ENCODE measurements around the gene LAMA2.

DNA sequence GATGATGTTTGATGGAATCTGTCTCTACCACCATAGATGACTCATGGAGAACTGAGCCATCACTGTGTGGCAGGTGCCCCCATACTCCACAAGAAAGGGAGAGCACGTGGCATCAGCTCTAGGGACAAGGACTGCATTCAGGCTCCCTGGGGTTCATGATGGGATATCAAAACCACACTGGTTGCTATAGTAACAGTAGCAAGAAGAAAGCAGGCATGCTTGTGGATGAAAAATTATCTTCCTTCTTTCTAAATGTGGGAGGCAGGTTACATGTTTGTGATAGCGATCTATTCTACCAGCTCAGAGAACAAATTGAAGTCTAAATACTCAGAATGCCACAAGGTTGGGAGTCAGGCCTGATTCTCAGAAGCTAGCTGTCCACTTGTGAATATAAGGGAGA is 602.8 kb downstream of the LAMA2 start:
- TF ChIP-seq EZH2 (IDR thresholded peaks at IDR 0.05) (no peak), POLR2AphosphoS5 (IDR thresholded peaks at IDR 0.05; ENCODE audit: borderline replicate concordance, low read depth, low read length) (no peak)

Measured in SK-N-MC (cell line).